Measurements from ENCODE around the gene RGS9.
"Not testable (repeated sequence)": the region's sequence is repeated elsewhere in the genome, so short reads cannot be mapped to it uniquely, and the experiment has no call there.

The RGS9 gene

DNA sequence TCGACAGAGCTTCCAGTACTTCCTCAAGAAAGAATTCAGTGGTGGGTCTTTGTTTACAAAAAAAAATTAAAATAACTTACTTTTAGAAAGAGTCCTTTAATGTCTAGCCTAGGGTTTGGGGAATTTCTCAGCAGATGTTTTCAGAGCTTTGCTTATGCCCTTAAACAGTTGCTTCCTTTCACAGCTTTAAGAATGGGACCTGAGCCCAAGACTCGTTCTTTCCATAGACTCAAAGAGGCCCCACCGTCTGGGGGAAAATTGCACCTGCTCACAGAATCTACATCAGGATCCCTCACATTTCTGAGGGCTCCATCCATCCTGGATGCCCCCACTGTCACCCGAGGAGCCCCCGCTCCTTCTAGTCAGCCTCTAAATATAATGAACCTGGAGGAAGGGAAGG lies 60.0 kb downstream of the RGS9 start:
- DNase-seq, result no peak

DNA sequence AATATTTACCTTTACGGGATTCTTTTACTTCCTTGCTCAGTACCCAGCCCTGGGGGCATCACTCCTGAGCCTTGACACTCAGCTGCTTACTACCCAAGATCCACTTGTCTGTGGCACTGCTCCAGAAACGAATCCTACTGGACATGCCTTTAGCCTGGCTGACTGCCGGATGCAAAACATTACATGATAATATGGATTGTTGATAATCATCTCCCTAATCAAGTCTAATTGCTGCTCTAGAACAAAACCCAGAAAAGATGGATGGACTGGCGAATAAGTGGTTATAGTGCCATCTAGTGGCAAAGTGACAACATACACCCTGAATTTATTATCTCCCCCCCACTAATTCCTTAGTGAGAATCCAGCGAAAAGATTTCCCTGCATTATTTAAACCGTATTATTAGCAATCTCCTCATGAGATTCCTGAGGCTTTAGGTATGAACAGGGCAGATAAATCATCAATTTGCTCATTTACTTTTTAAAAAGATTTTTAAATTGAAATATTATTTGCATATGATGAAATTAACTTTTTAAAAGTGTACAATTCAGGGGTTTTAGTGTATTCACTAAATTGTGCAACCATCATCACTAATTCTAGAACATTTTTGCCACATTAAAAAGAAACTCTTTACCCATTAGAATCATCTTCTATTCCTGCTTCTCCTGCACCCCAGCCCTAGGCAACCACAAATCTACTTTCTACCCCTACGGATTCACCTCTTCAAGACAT lies 61.6 kb downstream of the RGS9 start:
- DNase-seq, result no peak
- intact Hi-C loops (cut with DNase I), result loop anchor here (5.0 kb wide), 1 partner anchor 237 kb away; no protein-coding TSS in a partner anchor

More for the DNA sequence above, 60.0 kb downstream of the RGS9 start:
- intact Hi-C loops (cut with DNase I), result loop anchor here (5.0 kb wide), 1 partner anchor 235 kb away; no protein-coding TSS in a partner anchor

- no peak for DNase-seq
- intact Hi-C loops (cut with DNase I), result no loop called here
These were observed 64.2 kb downstream of the RGS9 start for GRCh38 chr17:65201331-65201730.

DNA sequence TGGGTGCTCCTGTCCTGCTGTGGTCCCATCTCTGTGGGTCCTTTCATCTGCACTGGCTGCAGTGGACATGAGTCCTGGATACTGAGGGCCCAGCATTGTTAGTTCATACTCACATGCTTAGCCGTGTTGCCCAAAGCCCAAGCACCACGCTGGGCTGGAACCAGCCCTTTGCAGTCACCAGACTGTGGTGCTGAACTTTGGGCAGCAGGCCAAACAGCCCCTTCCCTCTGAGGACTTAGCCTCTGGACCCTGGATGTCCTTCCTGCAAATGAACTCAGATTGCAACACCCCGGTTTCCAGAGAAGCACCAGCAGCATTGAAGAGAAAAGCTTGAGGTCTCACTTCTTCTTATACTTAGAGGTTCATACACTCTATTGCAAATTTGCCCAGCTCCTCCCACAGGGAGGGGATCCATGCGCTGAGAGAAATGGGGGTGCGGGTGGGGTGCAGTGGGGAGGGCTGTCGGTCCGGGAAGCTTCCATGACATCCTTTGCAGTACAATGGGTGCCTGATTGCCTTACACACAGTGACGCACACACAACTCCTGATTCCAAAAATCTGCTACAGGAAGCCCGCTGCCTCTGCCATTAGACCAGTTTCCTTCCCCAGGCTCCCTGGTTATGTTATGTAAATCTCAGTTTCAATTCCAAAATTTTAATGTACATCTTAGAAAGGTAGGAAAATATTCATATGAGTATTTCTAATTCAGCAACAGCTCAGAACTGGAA lies 65.8 kb downstream of the RGS9 start:
- intact Hi-C loops (cut with DNase I), result no loop called here
- peak in 1 of 10 donors; percentile 27 for DNase-seq

DNA sequence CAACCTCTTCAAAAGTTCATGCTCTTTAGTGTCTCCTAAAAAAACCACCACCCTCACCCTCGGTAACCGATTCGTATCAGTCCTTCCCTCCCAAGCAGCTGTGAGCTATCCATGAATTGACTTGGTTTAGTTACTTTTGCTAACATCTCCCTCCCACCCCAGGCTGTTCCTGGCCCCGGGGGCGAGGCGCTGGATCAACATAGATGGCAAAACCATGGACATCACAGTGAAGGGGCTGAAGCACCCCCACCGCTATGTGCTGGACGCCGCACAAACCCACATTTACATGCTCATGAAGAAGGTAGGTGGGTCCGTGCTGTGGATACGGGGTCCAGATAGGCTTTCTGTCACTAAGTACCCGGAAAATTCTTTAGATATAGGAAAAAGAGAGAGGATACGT lies 66.8 kb downstream of the RGS9 start:
- intact Hi-C loops (cut with DNase I), result no loop called here
- no peak for DNase-seq

DNA sequence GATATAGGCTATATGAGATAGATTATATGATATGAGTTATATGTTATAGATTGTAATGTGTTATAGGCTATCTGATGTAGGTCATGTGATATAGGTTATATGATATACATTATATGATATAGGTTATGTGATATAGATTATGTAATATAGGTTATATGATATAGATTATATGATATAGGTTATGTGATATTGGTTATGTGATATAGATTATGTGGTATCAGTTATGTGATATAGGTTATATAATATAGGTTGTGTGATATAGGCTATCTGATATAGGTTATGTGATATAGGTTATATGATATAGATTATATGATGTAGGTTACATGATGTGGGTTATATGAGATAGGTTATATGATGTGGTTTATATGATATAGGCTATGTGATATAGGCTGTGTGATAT lies 68.5 kb downstream of the RGS9 start:
- DNase-seq, result no peak
- intact Hi-C loops (cut with DNase I), result no loop called here

DNA sequence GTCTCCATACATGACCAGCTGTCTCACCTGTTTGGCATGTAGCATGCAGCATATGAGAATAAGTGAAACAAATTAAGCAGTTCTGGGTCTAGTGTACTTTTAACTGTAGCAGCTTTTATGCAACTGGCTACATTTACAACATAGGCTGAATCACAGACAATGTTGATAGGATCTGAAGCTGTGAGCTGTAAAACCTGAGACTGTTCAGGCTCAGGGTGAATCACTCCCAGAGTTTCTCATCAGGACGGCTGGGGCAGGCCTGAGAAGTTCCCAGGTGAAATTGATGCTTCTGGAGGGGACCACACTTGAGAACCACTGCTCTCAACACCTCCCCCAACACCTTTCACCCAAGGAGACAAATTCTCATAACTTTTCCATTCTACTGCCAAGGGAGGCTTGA lies 70.3 kb downstream of the RGS9 start:
- intact Hi-C loops (cut with DNase I), result not testable (repeated sequence)

DNA sequence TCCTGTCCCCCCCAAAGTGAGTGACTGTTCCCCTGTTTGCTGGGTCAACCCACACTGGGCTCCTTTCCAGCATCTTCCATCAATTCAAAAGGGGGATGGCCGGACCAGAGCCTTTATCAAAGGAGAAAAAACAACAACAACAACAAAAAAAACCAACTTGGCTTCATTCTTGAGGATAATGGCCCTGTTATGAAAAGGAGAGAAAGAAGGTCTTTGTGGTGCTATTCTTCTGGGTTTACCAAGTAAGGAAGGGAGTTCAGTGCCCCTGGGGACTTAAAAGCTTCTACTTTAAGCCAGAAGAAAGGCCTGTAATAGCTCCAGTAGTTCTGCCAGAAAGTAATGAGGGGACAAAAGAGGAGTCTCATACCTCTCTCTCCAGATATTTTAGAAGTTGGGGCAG lies 71.5 kb downstream of the RGS9 start:
- intact Hi-C loops (cut with DNase I), result no loop called here
- no peak for DNase-seq

More for the DNA sequence above, 70.3 kb downstream of the RGS9 start:
- not testable (repeated sequence) for DNase-seq

- no peak for DNase-seq
- intact Hi-C loops (cut with DNase I), result no loop called here
These were observed 81.1 kb downstream of the RGS9 start for GRCh38 chr17:65218261-65218660.

- intact Hi-C loops (cut with DNase I), result no loop called here
- DNase-seq, result no peak
These were observed 82.0 kb downstream of the RGS9 start for GRCh38 chr17:65219124-65219523.

DNA sequence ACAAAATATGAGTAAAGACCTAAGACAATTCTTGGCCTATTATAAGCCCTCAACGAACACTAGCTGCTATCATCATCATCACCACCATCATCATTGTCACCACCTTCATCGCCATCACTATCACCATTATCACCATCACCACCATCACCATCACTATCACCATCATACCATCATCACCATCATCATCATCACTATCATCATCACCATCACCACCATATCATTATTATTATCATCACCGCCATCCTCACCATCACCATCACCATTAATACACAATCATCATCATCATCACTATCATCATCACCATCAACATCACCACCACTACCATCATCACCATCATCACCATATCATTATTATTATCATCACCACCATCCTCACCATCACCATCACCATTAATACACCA lies 82.5 kb downstream of the RGS9 start:
- no peak for DNase-seq
- intact Hi-C loops (cut with DNase I), result no loop called here

GRCh38 chr17:65220732-65221131 lies 83.6 kb downstream of the RGS9 start:
- intact Hi-C loops (cut with DNase I), result no loop called here
- no peak for DNase-seq

DNA sequence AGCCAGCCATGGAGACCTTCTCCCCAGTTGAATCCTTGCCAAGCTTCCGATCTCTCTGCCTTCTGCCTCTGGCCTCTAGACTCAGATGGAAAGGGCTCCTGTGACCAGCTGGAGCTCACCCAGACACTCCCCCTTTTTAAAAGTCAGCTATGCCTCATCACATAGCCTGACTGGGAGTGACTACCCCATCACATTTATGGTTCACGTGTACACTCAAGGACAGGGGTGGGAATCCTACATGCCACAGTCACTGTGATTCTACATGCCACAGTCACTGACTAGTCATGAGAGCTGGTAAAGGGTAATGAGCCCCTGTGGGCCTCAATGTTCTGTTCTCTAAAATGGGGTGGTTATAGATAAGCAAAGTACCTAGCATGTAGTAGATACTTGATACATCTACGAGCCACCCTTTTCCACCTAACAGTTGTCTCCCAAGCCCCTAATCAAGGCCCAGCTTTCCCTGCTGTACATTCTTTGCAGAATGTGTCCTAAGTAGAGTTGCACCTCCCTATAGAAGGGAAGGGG lies 85.1 kb downstream of the RGS9 start:
- no peak for DNase-seq
- intact Hi-C loops (cut with DNase I), result no loop called here

GRCh38 chr17:65225061-65225460 lies 87.9 kb downstream of the RGS9 start:
- intact Hi-C loops (cut with DNase I), result no loop called here
- no peak for DNase-seq

DNA sequence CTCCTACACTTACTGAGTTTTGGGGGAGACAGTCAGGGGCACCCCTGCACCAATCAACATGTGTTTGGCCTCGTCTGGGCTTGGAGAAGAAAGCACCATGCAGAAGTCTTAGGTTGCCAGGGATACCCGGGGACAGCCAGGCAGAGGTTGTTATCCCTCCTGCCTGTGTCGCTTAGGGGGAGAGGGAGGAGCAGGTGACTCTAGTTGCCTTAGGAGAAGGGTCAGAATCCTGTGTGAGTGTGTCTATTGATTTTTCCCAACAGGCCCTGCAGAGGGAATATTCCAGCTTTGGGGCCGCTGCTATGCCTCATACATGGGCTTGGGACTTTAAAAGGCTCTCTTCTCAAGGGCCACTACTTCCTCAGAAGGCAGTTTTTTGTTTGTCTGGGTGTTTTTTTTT lies 89.1 kb downstream of the RGS9 start:
- no peak for DNase-seq
- intact Hi-C loops (cut with DNase I), result no loop called here

DNA sequence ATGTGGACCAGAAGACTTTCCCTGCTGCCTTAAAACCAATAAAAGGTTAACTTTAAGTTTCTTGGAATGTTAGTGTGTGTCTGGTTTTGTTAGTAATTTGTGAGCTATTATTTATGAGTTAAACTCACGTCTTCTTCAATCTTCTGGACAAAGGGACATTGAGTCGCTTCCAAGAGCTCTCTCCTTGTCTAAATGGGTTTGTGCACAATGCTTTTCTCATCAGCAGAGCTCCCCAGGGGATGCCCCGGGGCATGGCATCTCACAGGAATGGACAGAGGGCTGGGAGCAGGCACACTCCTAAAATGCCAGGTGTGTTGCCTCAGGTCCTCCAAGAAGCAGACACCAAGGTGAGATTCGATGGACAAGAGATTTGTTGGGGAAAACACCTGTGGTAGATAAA lies 90.5 kb downstream of the RGS9 start:
- intact Hi-C loops (cut with DNase I), result no loop called here
- no peak for DNase-seq

GRCh38 chr17:65228287-65228686 lies 91.1 kb downstream of the RGS9 start:
- DNase-seq, result no peak
- intact Hi-C loops (cut with DNase I), result no loop called here

DNA sequence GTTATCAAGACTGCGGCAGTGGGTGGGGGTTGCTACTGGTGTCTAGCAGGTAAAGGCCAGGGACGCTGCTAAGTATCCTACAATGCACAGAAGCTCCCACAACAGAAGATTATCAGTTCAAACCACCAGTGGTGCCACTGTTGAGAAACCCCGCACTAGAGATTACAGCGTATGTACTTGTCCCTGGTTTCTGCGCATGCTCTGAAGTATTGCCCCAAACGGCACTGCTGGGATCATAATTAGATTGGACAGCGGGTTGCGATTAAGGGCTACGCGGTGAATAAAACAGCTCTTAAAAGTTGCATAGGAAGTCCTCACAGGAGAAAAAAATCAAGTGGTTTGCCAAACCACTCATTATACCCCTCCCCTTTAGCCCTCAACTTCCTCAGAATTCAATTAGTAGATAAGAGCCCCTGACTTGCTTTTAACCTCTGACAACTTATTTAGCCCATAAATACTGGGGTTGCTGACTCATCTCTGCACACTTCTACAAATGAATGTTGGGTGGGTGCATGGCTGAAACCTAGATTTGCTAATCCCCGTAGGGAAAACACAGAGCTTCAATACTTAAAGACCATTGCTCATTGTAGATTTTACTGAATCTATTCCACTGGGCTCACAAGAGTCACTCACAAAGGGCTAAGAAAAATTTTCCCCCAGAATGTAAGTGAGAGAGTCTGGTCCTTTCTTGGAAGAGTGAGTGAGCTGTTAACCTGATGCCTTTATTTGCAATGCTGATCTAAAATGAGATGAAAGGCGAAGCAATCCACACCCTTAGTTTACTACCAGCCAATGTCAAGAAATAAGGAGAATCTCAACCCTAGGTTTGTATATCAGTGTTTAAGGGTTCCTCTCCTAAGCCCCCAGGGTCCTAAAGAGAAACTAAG lies 91.8 kb downstream of the RGS9 start:
- intact Hi-C loops (cut with DNase I), result no loop called here
- DNase-seq, result no peak

DNA sequence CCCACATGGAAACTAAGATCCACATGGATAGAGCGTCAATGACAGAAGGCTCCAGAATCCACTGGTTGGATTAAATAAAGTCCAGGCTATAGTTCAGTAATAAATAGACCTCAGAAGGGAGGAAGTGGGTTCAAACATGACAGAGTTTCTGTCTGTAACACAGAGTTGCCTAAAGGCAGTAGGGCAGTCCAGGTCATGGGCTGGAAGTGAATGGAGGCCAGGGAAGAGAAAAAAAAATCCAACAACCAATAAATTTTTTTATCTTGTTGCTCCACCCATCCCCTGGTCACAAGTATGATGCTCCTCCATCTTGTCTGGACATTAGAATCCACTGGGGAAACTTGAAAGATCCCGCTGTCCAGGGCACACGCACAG lies 92.4 kb downstream of the RGS9 start:
- intact Hi-C loops (cut with DNase I), result no loop called here
- DNase-seq, result no peak

GRCh38 chr17:65230040-65230439 lies 92.9 kb downstream of the RGS9 start:
- intact Hi-C loops (cut with DNase I), result no loop called here

GRCh38 chr17:65231086-65231485 lies 93.9 kb downstream of the RGS9 start:
- DNase-seq, result no peak
- intact Hi-C loops (cut with DNase I), result loop anchor here (1.0 kb wide), 1 partner anchor 934 kb away; no protein-coding TSS in a partner anchor

More at GRCh38 chr17:65230040-65230439, 92.9 kb downstream of the RGS9 start:
- no peak for DNase-seq
